ENCODE results near the gene PKD2L1.

The PKD2L1 gene

GRCh38 chr10:100253041-100253440 is 77.0 kb downstream of the PKD2L1 start:
- Histone ChIP-seq H3K9ac (ENCODE audit: low read depth, low read length) (no peak overlapping the region), H3K4me1 (ENCODE audit: control insufficient read depth, insufficient read depth, low read length) (no peaks in the 10 kb centered on the region), H3K9me3 (ENCODE audit: control insufficient read depth, insufficient read depth, low read length) (no peaks in the 10 kb centered on the region), H3K27me3 (ENCODE audit: control insufficient read depth, insufficient read depth, low read length) (no peaks in the 10 kb centered on the region), H3K36me3 (ENCODE audit: control insufficient read depth, insufficient read depth, low read length) (peaks cover 19% of the 10 kb centered on the region), H3K4me3 (ENCODE audit: low read depth, low read length) (no peak overlapping the region)

- Histone ChIP-seq H3K9ac (ENCODE audit: low read depth, low read length) (no peak overlapping the region), H3K4me1 (ENCODE audit: control insufficient read depth, insufficient read depth, low read length) (no peaks in the 10 kb centered on the region), H3K9me3 (ENCODE audit: control insufficient read depth, insufficient read depth, low read length) (no peaks in the 10 kb centered on the region), H3K27me3 (ENCODE audit: control insufficient read depth, insufficient read depth, low read length) (no peaks in the 10 kb centered on the region), H3K4me3 (ENCODE audit: low read depth, low read length) (no peak overlapping the region), H3K36me3 (ENCODE audit: control insufficient read depth, insufficient read depth, low read length) (peaks cover 19% of the 10 kb centered on the region)
Measured at GRCh38 chr10:100248820-100249219, 81.2 kb downstream of the PKD2L1 start.

- Histone ChIP-seq H3K9me3 (ENCODE audit: control insufficient read depth, insufficient read depth, low read length) (no peaks in the 10 kb centered on the region), H3K9ac (ENCODE audit: low read depth, low read length) (no peak overlapping the region), H3K27me3 (ENCODE audit: control insufficient read depth, insufficient read depth, low read length) (no peaks in the 10 kb centered on the region), H3K4me3 (ENCODE audit: low read depth, low read length) (no peak overlapping the region), H3K4me1 (ENCODE audit: control insufficient read depth, insufficient read depth, low read length) (no peaks in the 10 kb centered on the region), H3K36me3 (ENCODE audit: control insufficient read depth, insufficient read depth, low read length) (peaks cover 13% of the 10 kb centered on the region)
Measured at GRCh38 chr10:100245484-100246220, 84.4 kb downstream of the PKD2L1 start.

- no peaks in the 10 kb centered on the region for H3K4me1 ChIP-seq (ENCODE audit: control insufficient read depth, insufficient read depth, low read length)
- H3K36me3 ChIP-seq (ENCODE audit: control insufficient read depth, insufficient read depth, low read length): peaks cover 11% of the 10 kb centered on the region
- no peaks in the 10 kb centered on the region for H3K9me3 ChIP-seq (ENCODE audit: control insufficient read depth, insufficient read depth, low read length)
- H3K4me3 ChIP-seq (ENCODE audit: low read depth, low read length): no peak overlapping the region
- no peaks in the 10 kb centered on the region for H3K27me3 ChIP-seq (ENCODE audit: control insufficient read depth, insufficient read depth, low read length)
- no peak overlapping the region for H3K9ac ChIP-seq (ENCODE audit: low read depth, low read length)
Measured at GRCh38 chr10:100239851-100240250, 90.2 kb downstream of the PKD2L1 start.

GRCh38 chr10:100238429-100238828 is 91.6 kb downstream of the PKD2L1 start:
- Histone ChIP-seq H3K9ac (ENCODE audit: low read depth, low read length) (no peak overlapping the region), H3K36me3 (ENCODE audit: control insufficient read depth, insufficient read depth, low read length) (peaks cover 7% of the 10 kb centered on the region), H3K4me1 (ENCODE audit: control insufficient read depth, insufficient read depth, low read length) (no peaks in the 10 kb centered on the region), H3K4me3 (ENCODE audit: low read depth, low read length) (no peak overlapping the region), H3K9me3 (ENCODE audit: control insufficient read depth, insufficient read depth, low read length) (no peaks in the 10 kb centered on the region), H3K27me3 (ENCODE audit: control insufficient read depth, insufficient read depth, low read length) (no peaks in the 10 kb centered on the region)

Data from iPS-15b (cell line).